ENCODE measurements around the gene FAM135A. TPM values are rescaled to one million over a fixed set of nuclear protein-coding genes. Genes with fewer than 3 reads are reported as not detected.

Gene FAM135A
- 14.6 and 21.3 TPM in 2 replicates for total RNA-seq

GRCh38 chr6:70413114-70413991 is at the start of gene FAM135A:
Gene FAM135A (plus strand): TSS chr6:70413508. CDS start chr6:70428343, 14,835 bp downstream.

GRCh38 chr6:70566751-70567382 is 153.6 kb downstream of the FAM135A start, which contains the start of gene SDHAF4:
Gene SDHAF4 (plus strand): TSS chr6:70566930. CDS start chr6:70566941, 11 bp downstream.

Small RNAs within 50 kb of the gene (small RNA-seq; reads per million reads assigned to genes)
- not detected for gene RNU7-48P

Other genes with a start within 250 kb of the FAM135A start
- gene COL9A1, start 110.4 kb upstream of the FAM135A start, total RNA-seq = not detected in 2 replicates
- 5.0 and 5.2 TPM in 2 replicates for gene SDHAF4, start 153.4 kb downstream of the FAM135A start, total RNA-seq

Measured in hair follicle dermal papilla cell (primary cell).